ENCODE results near the gene CDKN2B. TPM values are rescaled to one million over a fixed set of nuclear protein-coding genes. Genes with fewer than 3 reads are reported as not detected.

The CDKN2B gene
- total and polyA plus RNA-seq, 2 experiments from 2014 or later = 15.1 to 18.6 TPM

DNA sequence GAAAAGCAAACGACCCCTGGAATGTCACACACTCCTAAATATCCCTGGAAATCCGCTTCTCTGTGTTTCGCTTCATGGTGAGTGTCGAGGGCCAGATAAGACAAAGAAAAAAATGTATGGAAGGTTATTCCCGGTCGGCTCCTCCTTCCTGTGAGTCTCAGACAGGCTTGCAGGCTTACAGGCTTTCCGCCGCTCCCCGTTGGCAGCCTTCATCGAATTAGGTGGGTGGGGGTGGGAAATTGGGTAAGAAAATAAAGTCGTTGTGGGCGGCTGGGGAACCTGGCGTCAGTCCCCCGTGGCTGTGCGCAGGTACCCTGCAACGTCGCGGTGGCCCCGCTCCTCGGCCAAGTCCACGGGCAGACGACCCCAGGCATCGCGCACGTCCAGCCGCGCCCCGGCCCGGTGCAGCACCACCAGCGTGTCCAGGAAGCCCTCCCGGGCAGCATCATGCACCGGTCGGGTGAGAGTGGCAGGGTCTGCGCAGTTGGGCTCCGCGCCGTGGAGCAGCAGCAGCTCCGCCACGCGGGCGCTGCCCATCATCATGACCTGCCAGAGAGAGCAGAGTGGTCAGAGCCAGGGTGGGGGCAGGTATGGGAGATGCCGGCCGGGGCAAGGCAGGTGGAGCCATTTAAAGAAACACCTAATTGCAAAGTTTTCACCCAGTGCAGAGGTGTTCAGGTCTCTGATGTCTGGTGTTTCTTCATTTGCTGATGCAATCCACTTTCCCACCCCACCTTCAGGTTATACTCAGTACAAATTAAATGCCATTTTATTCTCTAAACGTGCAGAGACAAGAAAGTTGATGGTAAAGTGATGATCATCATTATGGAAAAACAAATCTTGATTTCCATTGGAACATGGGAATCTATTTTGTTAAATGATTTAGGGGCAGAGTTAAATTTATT lies 3.2 kb downstream of the CDKN2B start:
- 3% methylated on average over 42 of the region's 44 CpGs for WGBS (ENCODE audit: low lambda C conversion rate, missing lambda C conversion rate)
- H3K4me2 ChIP-seq = peak overlapping the region; percentile 70
- no peaks in the 10 kb centered on the region for H3K79me2 ChIP-seq
- no peak overlapping the region for H3K27ac ChIP-seq
- no peaks in the 10 kb centered on the region for H3K9me3 ChIP-seq (ENCODE audit: low read depth)
- H3K4me1 ChIP-seq (ENCODE audit: insufficient read depth) = no peaks in the 10 kb centered on the region
- no peak overlapping the region for H2AFZ ChIP-seq
- no peak overlapping the region for H3K4me3 ChIP-seq
- no peaks in the 10 kb centered on the region for H4K20me1 ChIP-seq (ENCODE audit: insufficient read depth, poor library complexity, severe bottlenecking)
- peak; percentile 22 for DNase-seq (ENCODE audit: low spot score)
- H3K36me3 ChIP-seq (replicated peaks; ENCODE audit: insufficient read depth, low read depth) = no peaks in the 10 kb centered on the region
- TF ChIP-seq, protein P1, sequence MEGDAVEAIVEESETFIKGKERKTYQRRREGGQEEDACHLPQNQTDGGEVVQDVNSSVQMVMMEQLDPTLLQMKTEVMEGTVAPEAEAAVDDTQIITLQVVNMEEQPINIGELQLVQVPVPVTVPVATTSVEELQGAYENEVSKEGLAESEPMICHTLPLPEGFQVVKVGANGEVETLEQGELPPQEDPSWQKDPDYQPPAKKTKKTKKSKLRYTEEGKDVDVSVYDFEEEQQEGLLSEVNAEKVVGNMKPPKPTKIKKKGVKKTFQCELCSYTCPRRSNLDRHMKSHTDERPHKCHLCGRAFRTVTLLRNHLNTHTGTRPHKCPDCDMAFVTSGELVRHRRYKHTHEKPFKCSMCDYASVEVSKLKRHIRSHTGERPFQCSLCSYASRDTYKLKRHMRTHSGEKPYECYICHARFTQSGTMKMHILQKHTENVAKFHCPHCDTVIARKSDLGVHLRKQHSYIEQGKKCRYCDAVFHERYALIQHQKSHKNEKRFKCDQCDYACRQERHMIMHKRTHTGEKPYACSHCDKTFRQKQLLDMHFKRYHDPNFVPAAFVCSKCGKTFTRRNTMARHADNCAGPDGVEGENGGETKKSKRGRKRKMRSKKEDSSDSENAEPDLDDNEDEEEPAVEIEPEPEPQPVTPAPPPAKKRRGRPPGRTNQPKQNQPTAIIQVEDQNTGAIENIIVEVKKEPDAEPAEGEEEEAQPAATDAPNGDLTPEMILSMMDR (IDR thresholded peaks at IDR 0.05; ENCODE audit: poor library complexity) = no peak
- TF ChIP-seq EZH2phosphoT487 (IDR thresholded peaks at IDR 0.05; ENCODE audit: low read depth, severe bottlenecking, unreplicated experiment) (no peak), EZH2 (IDR thresholded peaks at IDR 0.05; ENCODE audit: borderline replicate concordance) (peak; percentile 78)
- no peaks in the 10 kb centered on the region for H3K9me2 ChIP-seq (replicated peaks; ENCODE audit: insufficient read depth)
- H3K27me3 ChIP-seq = peaks cover 64% of the 10 kb centered on the region

DNA sequence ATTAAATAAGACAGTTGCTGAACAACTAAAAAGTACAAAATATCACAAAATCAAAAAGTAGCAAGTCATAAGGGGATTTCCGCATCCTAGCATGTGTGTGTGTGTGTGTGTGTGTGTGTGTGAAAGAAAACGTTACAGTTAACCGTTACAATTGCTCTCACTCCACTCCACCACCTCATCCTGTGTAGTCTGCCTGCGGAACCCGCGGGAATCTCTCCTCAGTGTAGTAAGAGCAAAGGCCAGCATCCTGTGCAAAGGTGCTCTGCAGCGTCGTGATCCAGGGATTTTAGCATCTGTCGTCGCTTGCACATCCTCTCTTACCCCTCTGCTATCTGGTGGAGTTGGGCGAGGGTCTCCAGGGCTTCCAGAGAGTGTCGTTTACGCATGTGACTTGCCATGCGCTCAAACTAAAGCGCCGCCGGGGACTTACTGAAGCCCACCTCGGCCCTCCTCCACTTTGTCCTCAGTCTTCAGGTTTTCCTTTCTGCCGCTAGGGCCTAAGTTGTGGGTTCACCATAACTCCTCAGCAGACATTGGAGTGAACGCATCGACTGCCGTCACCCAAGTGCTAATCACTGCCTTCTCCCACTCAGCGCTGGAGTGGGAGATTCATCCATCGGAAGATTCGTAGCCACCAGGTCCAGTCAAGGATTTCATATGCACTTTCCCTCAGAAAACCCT lies 3.9 kb downstream of the CDKN2B start:
- no peaks in the 10 kb centered on the region for H3K9me3 ChIP-seq (ENCODE audit: low read depth)
- H2AFZ ChIP-seq = no peak overlapping the region
- no peaks in the 10 kb centered on the region for H3K9me2 ChIP-seq (replicated peaks; ENCODE audit: insufficient read depth)
- no peak for DNase-seq (ENCODE audit: low spot score)
- H3K4me1 ChIP-seq (ENCODE audit: insufficient read depth) = no peaks in the 10 kb centered on the region
- no peak overlapping the region for H3K4me3 ChIP-seq
- H3K4me2 ChIP-seq = peak overlapping the region; percentile 70
- H3K36me3 ChIP-seq (replicated peaks; ENCODE audit: insufficient read depth, low read depth) = no peaks in the 10 kb centered on the region
- TF ChIP-seq EZH2 (IDR thresholded peaks at IDR 0.05; ENCODE audit: borderline replicate concordance) (peak; percentile 13), EZH2phosphoT487 (IDR thresholded peaks at IDR 0.05; ENCODE audit: low read depth, severe bottlenecking, unreplicated experiment) (no peak)
- TF ChIP-seq, protein P1 (IDR thresholded peaks at IDR 0.05; ENCODE audit: poor library complexity) = no peak
- 20% methylated on average over 25 of the region's 25 CpGs for WGBS (ENCODE audit: low lambda C conversion rate, missing lambda C conversion rate)
- H3K27ac ChIP-seq = no peak overlapping the region
- H4K20me1 ChIP-seq (ENCODE audit: insufficient read depth, poor library complexity, severe bottlenecking) = no peaks in the 10 kb centered on the region
- H3K79me2 ChIP-seq = no peaks in the 10 kb centered on the region
- H3K27me3 ChIP-seq = peaks cover 70% of the 10 kb centered on the region

DNA sequence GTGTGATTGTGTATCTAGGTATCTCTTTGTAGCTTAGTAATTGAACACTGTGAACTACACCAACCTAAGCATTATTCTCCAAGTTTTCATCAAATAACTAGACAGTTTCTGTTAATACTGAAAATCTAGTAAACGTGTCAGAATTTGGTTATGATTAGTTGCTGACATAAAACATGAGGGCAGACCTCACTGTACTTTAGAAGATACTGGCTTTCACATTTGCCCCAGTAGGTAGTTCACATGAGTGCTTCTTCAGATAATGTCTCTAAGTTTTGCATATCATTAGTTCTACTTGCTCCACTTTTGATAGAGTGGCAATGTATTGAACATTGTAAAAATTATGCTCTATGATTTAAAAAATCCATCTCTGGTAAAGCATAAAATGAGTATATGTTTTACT lies 7.1 kb downstream of the CDKN2B start:
- Histone ChIP-seq H3K27me3 (peaks cover 94% of the 10 kb centered on the region), H2AFZ (no peak overlapping the region), H3K9me2 (replicated peaks; ENCODE audit: insufficient read depth) (no peaks in the 10 kb centered on the region), H3K27ac (no peak overlapping the region), H3K36me3 (replicated peaks; ENCODE audit: insufficient read depth, low read depth) (no peaks in the 10 kb centered on the region), H4K20me1 (ENCODE audit: insufficient read depth, poor library complexity, severe bottlenecking) (no peaks in the 10 kb centered on the region), H3K79me2 (no peaks in the 10 kb centered on the region), H3K9me3 (ENCODE audit: low read depth) (no peaks in the 10 kb centered on the region), H3K4me3 (no peak overlapping the region), H3K4me2 (no peak overlapping the region), H3K4me1 (ENCODE audit: insufficient read depth) (no peaks in the 10 kb centered on the region)
- DNase-seq (ENCODE audit: low spot score) = no peak
- WGBS (ENCODE audit: low lambda C conversion rate, missing lambda C conversion rate) = 70% methylated on average over 1 of the region's 1 CpG
- TF ChIP-seq, protein P1 (IDR thresholded peaks at IDR 0.05; ENCODE audit: poor library complexity) = no peak
- no peak for TF ChIP-seq EZH2phosphoT487 (IDR thresholded peaks at IDR 0.05; ENCODE audit: low read depth, severe bottlenecking, unreplicated experiment)

Data from hepatocyte (in vitro differentiated cells).